Measurements from ENCODE around the gene CORO2B.

DNA sequence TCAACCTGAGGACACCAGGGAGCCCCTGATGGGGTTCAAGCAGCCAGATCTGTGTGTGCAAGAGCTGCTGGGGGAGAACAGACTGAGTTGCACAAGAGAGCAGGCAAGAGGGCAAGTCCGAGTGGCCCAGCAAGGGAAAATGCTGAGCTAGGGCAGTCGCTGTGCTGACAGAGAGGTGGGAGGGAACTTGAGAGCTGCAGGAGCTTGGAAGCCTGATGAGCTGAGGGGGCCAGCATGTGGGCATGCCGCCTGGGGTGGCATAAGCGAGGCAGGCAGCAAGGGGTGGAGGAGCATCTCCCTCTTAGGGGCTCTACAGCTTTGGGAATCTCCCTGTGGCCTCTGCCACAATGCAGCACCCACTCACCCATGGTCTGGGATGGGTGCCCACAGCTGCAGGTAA lies 4.7 kb upstream of the CORO2B start:
- TF ChIP-seq POLR2A (IDR thresholded peaks at IDR 0.05) (no peak), CTCF (IDR thresholded peaks at IDR 0.05) (no peak)
